ENCODE results near the gene GSTA2. TPM values are rescaled to one million over a fixed set of nuclear protein-coding genes. Genes with fewer than 3 reads are reported as not detected.
"Not testable (repeated sequence)": the region's sequence is repeated elsewhere in the genome, so short reads cannot be mapped to it uniquely, and the experiment has no call there.

GSTA2 gene
- total RNA-seq, 2 donors from 2014 or later: not detected

GRCh38 chr6:52727908-52728307 lies 35.4 kb downstream of the GSTA2 start:
- Mint-ChIP-seq H3K27me3 (peaks cover 16% of the 10 kb centered on the region), H3K4me1 (no peaks in the 10 kb centered on the region)
- no peak for ATAC-seq

GRCh38 chr6:52726741-52727535 lies 36.3 kb downstream of the GSTA2 start:
- no peak for ATAC-seq
- Mint-ChIP-seq H3K4me3 (no peak overlapping the region), H3K36me3 (ENCODE audit: low read depth) (no peaks in the 10 kb centered on the region), H3K27me3 (peaks cover 23% of the 10 kb centered on the region), H3K27ac (no peak overlapping the region), H3K4me1 (no peaks in the 10 kb centered on the region)
- H3K9me3 ChIP-seq (ENCODE audit: control insufficient read depth, low read length, poor library complexity, severe bottlenecking): no peaks in the 10 kb centered on the region
- no peak for DNase-seq

More at GRCh38 chr6:52727908-52728307, 35.4 kb downstream of the GSTA2 start:
- no peaks in the 10 kb centered on the region for H3K9me3 ChIP-seq (ENCODE audit: control insufficient read depth, low read length, poor library complexity, severe bottlenecking)
- Mint-ChIP-seq H3K4me3 (no peak overlapping the region), H3K27ac (no peak overlapping the region), H3K36me3 (ENCODE audit: low read depth) (no peaks in the 10 kb centered on the region)
- no peak for DNase-seq

GRCh38 chr6:52726193-52726542 lies 37.1 kb downstream of the GSTA2 start:
- Mint-ChIP-seq H3K4me1 (no peaks in the 10 kb centered on the region), H3K27me3 (peaks cover 26% of the 10 kb centered on the region), H3K4me3 (no peak overlapping the region), H3K36me3 (ENCODE audit: low read depth) (no peaks in the 10 kb centered on the region), H3K27ac (no peak overlapping the region)
- ATAC-seq (no peak), DNase-seq (no peak)
- no peaks in the 10 kb centered on the region for H3K9me3 ChIP-seq (ENCODE audit: control insufficient read depth, low read length, poor library complexity, severe bottlenecking)

GRCh38 chr6:52725535-52726192 lies 37.6 kb downstream of the GSTA2 start:
- Mint-ChIP-seq H3K4me1 (no peaks in the 10 kb centered on the region), H3K27ac (no peak overlapping the region), H3K36me3 (ENCODE audit: low read depth) (no peaks in the 10 kb centered on the region), H3K4me3 (no peak overlapping the region), H3K27me3 (peaks cover 26% of the 10 kb centered on the region)
- DNase-seq (no peak), ATAC-seq (no peak)
- H3K9me3 ChIP-seq (ENCODE audit: control insufficient read depth, low read length, poor library complexity, severe bottlenecking): no peaks in the 10 kb centered on the region

GRCh38 chr6:52725143-52725534 lies 38.1 kb downstream of the GSTA2 start:
- no peak overlapping the region for H3K27ac Mint-ChIP-seq
- ATAC-seq: no peak

GRCh38 chr6:52724406-52725121 lies 38.7 kb downstream of the GSTA2 start:
- Mint-ChIP-seq H3K36me3 (ENCODE audit: low read depth) (no peaks in the 10 kb centered on the region), H3K4me3 (no peak overlapping the region), H3K27ac (no peak overlapping the region), H3K27me3 (peaks cover 26% of the 10 kb centered on the region), H3K4me1 (no peaks in the 10 kb centered on the region)
- peak; percentile 17 to 28 (median 27) for DNase-seq
- ATAC-seq: peak; percentile 82
- H3K9me3 ChIP-seq (ENCODE audit: control insufficient read depth, low read length, poor library complexity, severe bottlenecking): no peaks in the 10 kb centered on the region

More at GRCh38 chr6:52725143-52725534, 38.1 kb downstream of the GSTA2 start:
- H3K4me1 Mint-ChIP-seq: no peaks in the 10 kb centered on the region
- H3K4me3 Mint-ChIP-seq: no peak overlapping the region
- DNase-seq: no peak
- no peaks in the 10 kb centered on the region for H3K36me3 Mint-ChIP-seq (ENCODE audit: low read depth)
- H3K9me3 ChIP-seq (ENCODE audit: control insufficient read depth, low read length, poor library complexity, severe bottlenecking): no peaks in the 10 kb centered on the region
- peaks cover 26% of the 10 kb centered on the region for H3K27me3 Mint-ChIP-seq

- H3K9me3 ChIP-seq (ENCODE audit: control insufficient read depth, low read length, poor library complexity, severe bottlenecking): no peaks in the 10 kb centered on the region
- Mint-ChIP-seq H3K4me1 (no peaks in the 10 kb centered on the region), H3K27ac (no peak overlapping the region), H3K27me3 (peaks cover 26% of the 10 kb centered on the region), H3K4me3 (no peak overlapping the region), H3K36me3 (ENCODE audit: low read depth) (no peaks in the 10 kb centered on the region)
- DNase-seq (no peak), ATAC-seq (no peak)
Measured at GRCh38 chr6:52724042-52724405, 39.3 kb downstream of the GSTA2 start.

GRCh38 chr6:52720321-52720720 lies 43.0 kb downstream of the GSTA2 start:
- no peak for DNase-seq
- Mint-ChIP-seq H3K36me3 (ENCODE audit: low read depth) (no peaks in the 10 kb centered on the region), H3K4me3 (no peak overlapping the region), H3K27me3 (peaks cover 35% of the 10 kb centered on the region), H3K27ac (no peak overlapping the region), H3K4me1 (no peaks in the 10 kb centered on the region)
- H3K9me3 ChIP-seq (ENCODE audit: control insufficient read depth, low read length, poor library complexity, severe bottlenecking): no peaks in the 10 kb centered on the region
- no peak for ATAC-seq

GRCh38 chr6:52718550-52718949 lies 44.7 kb downstream of the GSTA2 start:
- ATAC-seq (no peak), DNase-seq (no peak)
- Mint-ChIP-seq H3K27ac (no peak overlapping the region), H3K4me1 (peaks cover 2% of the 10 kb centered on the region), H3K27me3 (peaks cover 29% of the 10 kb centered on the region), H3K4me3 (peak overlapping the region; percentile 31), H3K36me3 (ENCODE audit: low read depth) (no peaks in the 10 kb centered on the region)
- H3K9me3 ChIP-seq (ENCODE audit: control insufficient read depth, low read length, poor library complexity, severe bottlenecking): no peaks in the 10 kb centered on the region

GRCh38 chr6:52714761-52715160 lies 48.5 kb downstream of the GSTA2 start:
- H3K4me3 Mint-ChIP-seq; ATAC-seq; H3K4me1 Mint-ChIP-seq; DNase-seq; H3K36me3 Mint-ChIP-seq (ENCODE audit: low read depth); H3K27ac Mint-ChIP-seq; H3K9me3 ChIP-seq (ENCODE audit: control insufficient read depth, low read length, poor library complexity, severe bottlenecking): not testable (repeated sequence)
- H3K27me3 Mint-ChIP-seq: peaks cover 20% of the 10 kb centered on the region

- ATAC-seq (no peak), DNase-seq (no peak)
- no peak overlapping the region for H3K27ac Mint-ChIP-seq
- H3K9me3 ChIP-seq (ENCODE audit: control insufficient read depth, low read length, poor library complexity, severe bottlenecking): no peaks in the 10 kb centered on the region
- no peak overlapping the region for H3K4me3 Mint-ChIP-seq
- peaks cover 4% of the 10 kb centered on the region for H3K4me1 Mint-ChIP-seq
- peaks cover 20% of the 10 kb centered on the region for H3K27me3 Mint-ChIP-seq
- no peaks in the 10 kb centered on the region for H3K36me3 Mint-ChIP-seq (ENCODE audit: low read depth)
Measured at GRCh38 chr6:52712136-52712535, 51.1 kb downstream of the GSTA2 start.

GRCh38 chr6:52707963-52708680 lies 55.2 kb downstream of the GSTA2 start:
- Mint-ChIP-seq H3K27ac (no peak overlapping the region), H3K4me3 (no peak overlapping the region), H3K4me1 (peaks cover 2% of the 10 kb centered on the region), H3K36me3 (ENCODE audit: low read depth) (no peaks in the 10 kb centered on the region), H3K27me3 (peaks cover 7% of the 10 kb centered on the region)
- no peak for ATAC-seq
- H3K9me3 ChIP-seq (ENCODE audit: control insufficient read depth, low read length, poor library complexity, severe bottlenecking): no peaks in the 10 kb centered on the region
- DNase-seq: no peak

- Mint-ChIP-seq H3K27me3 (peaks cover 17% of the 10 kb centered on the region), H3K4me3 (no peak overlapping the region)
- no peak for ATAC-seq
Measured at GRCh38 chr6:52706001-52706400, 57.3 kb downstream of the GSTA2 start.

More at GRCh38 chr6:52706001-52706400, 57.3 kb downstream of the GSTA2 start:
- H3K9me3 ChIP-seq (ENCODE audit: control insufficient read depth, low read length, poor library complexity, severe bottlenecking): no peaks in the 10 kb centered on the region
- no peaks in the 10 kb centered on the region for H3K4me1 Mint-ChIP-seq
- H3K36me3 Mint-ChIP-seq (ENCODE audit: low read depth): no peaks in the 10 kb centered on the region
- no peak overlapping the region for H3K27ac Mint-ChIP-seq
- no peak for DNase-seq

All from T-helper 17 cell (primary cell).